GM18502 (cell line): ENCODE data around the gene IBTK.
"Not testable (repeated sequence)": the region's sequence is repeated elsewhere in the genome, so short reads cannot be mapped to it uniquely, and the experiment has no call there.

Experiments
- ATAC-seq: cut with Tn5 transposase; IDR thresholded peaks from one replicate; pipeline ENCODE4 v1.9.1; 2021; ENCODE audit warnings: mild to moderate bottlenecking; ENCODE audit not compliant: unreplicated experiment, poor library complexity

IBTK gene

GRCh38 chr6:82247505-82248272 is at the start of gene IBTK:
TSS of gene IBTK (minus strand) at chr6:82247744. CDS start at chr6:82240486, 7,258 bp downstream.
- peak; percentile 92 for ATAC-seq

- no peak for ATAC-seq
Measured at GRCh38 chr6:82283771-82284410, 36.3 kb upstream of the IBTK start.

GRCh38 chr6:82281550-82281949 is 34.0 kb upstream of the IBTK start:
- not testable (repeated sequence) for ATAC-seq

GRCh38 chr6:82277686-82278085 is 30.1 kb upstream of the IBTK start:
- ATAC-seq: no peak

GRCh38 chr6:82275686-82276085 is 28.1 kb upstream of the IBTK start:
- ATAC-seq: no peak

- ATAC-seq: no peak
Measured at GRCh38 chr6:82273295-82273694, 25.8 kb upstream of the IBTK start.

- peak; percentile 63 for ATAC-seq
Measured at GRCh38 chr6:82270881-82271635, 23.5 kb upstream of the IBTK start.

GRCh38 chr6:82268301-82268846 is 20.8 kb upstream of the IBTK start:
- ATAC-seq: no peak

GRCh38 chr6:82264824-82265223 is 17.3 kb upstream of the IBTK start:
- no peak for ATAC-seq

- ATAC-seq: no peak
Measured at GRCh38 chr6:82264321-82264720, 16.8 kb upstream of the IBTK start.

- no peak for ATAC-seq
Measured at GRCh38 chr6:82263916-82264315, 16.4 kb upstream of the IBTK start.

GRCh38 chr6:82260997-82261732 is 13.6 kb upstream of the IBTK start:
- no peak for ATAC-seq

- ATAC-seq: no peak
Measured at GRCh38 chr6:82259389-82259788, 11.8 kb upstream of the IBTK start.

- ATAC-seq: no peak
Measured at GRCh38 chr6:82257088-82257774, 9.7 kb upstream of the IBTK start.

- not testable (repeated sequence) for ATAC-seq
Measured at GRCh38 chr6:82254722-82255121, 7.2 kb upstream of the IBTK start.

- no peak for ATAC-seq
Measured at GRCh38 chr6:82251942-82252341, 4.4 kb upstream of the IBTK start.

- ATAC-seq: no peak
Measured at GRCh38 chr6:82249381-82250253, 2.1 kb upstream of the IBTK start.

- peak; percentile 27 for ATAC-seq
Measured at GRCh38 chr6:82248273-82248735, 760 bp upstream of the IBTK start.
